Neural cell (in vitro differentiated cells): ENCODE measurements around the gene C11orf24. TPM values are rescaled to one million over a fixed set of nuclear protein-coding genes. Genes with fewer than 3 reads are reported as not detected.
"Not testable (repeated sequence)": the region's sequence is repeated elsewhere in the genome, so short reads cannot be mapped to it uniquely, and the experiment has no call there.

ENCODE experiments used
- H2AFZ ChIP-seq: fragments of 200-600, 300-800 bp; sonication (generic), shearing (Covaris generic); 2 replicates; pipeline ENCODE4 v1.6.0; 2014; ENCODE audit warnings: low read depth, mild to moderate bottlenecking, antibody characterized with exemption, low read length, moderate library complexity
- H3F3A ChIP-seq: fragments of 200-600 bp; shearing (Covaris generic); 2 replicates; pipeline ENCODE4 v1.6.1; 2016; ENCODE audit warnings: mild to moderate bottlenecking, moderate library complexity, mixed read lengths, antibody characterized with exemption, low read length; ENCODE audit not compliant: insufficient read depth, poor library complexity, severe bottlenecking
- H3K27ac ChIP-seq: fragments of 200-600, 300-800 bp; sonication (generic), shearing (Covaris generic); 2 replicates; pipeline ENCODE4 v1.5.1; 2014; ENCODE audit warnings: mild to moderate bottlenecking, low read length, moderate library complexity
- H3K27me3 ChIP-seq: fragments of 300-800, 200-600 bp; sonication (generic), shearing (Covaris generic); 2 replicates; pipeline ENCODE4 v1.6.0; 2014; ENCODE audit warnings: mild to moderate bottlenecking, low read depth, low read length, moderate library complexity; ENCODE audit not compliant: insufficient read depth
- H3K36me3 ChIP-seq: fragments of 300-800, 200-600 bp; sonication (generic), shearing (Covaris generic); 2 replicates; pipeline ENCODE4 v1.5.1; 2014; ENCODE audit warnings: mild to moderate bottlenecking, antibody characterized with exemption, low read length, moderate library complexity; ENCODE audit not compliant: insufficient read depth
- H3K4me2 ChIP-seq: fragments of 300-800, 200-600 bp; sonication (generic), shearing (Covaris generic); 2 replicates; pipeline ENCODE4 v1.6.0; 2014; ENCODE audit warnings: mild to moderate bottlenecking, low read length
- H3K4me3 ChIP-seq: fragments of 300-800, 200-600 bp; sonication (generic), shearing (Covaris generic); 2 replicates; pipeline ENCODE4 v1.5.1; 2014; ENCODE audit warnings: mild to moderate bottlenecking, low read length, moderate library complexity
- H3K79me2 ChIP-seq: fragments of 200-600 bp; shearing (Covaris generic); replicated peaks from 2 replicates; pipeline ENCODE4 v1.6.0; 2014; ENCODE audit warnings: mild to moderate bottlenecking, low read length, moderate library complexity; ENCODE audit not compliant: insufficient read depth
- H3K9ac ChIP-seq: fragments of 300-800, 200-600 bp; sonication (generic), shearing (Covaris generic); 2 replicates; pipeline ENCODE4 v1.6.1; 2016; ENCODE audit warnings: mild to moderate bottlenecking, low read length, mixed read lengths
- H3K9me2 ChIP-seq: fragments of 200-600 bp; shearing (Covaris generic); 2 replicates; pipeline ENCODE4 v1.6.1; 2016; ENCODE audit warnings: mild to moderate bottlenecking, low read length, mixed read lengths; ENCODE audit not compliant: insufficient read depth
- H3K9me3 ChIP-seq: fragments of 200-600, 300-800 bp; sonication (generic), shearing (Covaris generic); 2 replicates; pipeline ENCODE4 v1.6.1; 2016; ENCODE audit warnings: mild to moderate bottlenecking, mixed run types, low read length, moderate library complexity, mixed read lengths
- H4K20me1 ChIP-seq: fragments of 200-600 bp; shearing (Covaris generic); 2 replicates; pipeline ENCODE4 v1.6.1; 2016; ENCODE audit warnings: mild to moderate bottlenecking, mixed run types; ENCODE audit not compliant: insufficient read depth
- EP300 ChIP-seq: fragments of 450-650 bp; conservative IDR thresholded peaks from 2 replicates; pipeline ENCODE4 v1.6.1; 2014; ENCODE audit warnings: antibody characterized with exemption, mild to moderate bottlenecking, moderate library complexity; ENCODE audit not compliant: poor library complexity, severe bottlenecking
- EZH2 ChIP-seq: fragments of 200-600, 300-800 bp; shearing (Covaris generic), sonication (generic); IDR thresholded peaks from 2 replicates; pipeline ENCODE4 v1.6.1; 2014; ENCODE audit warnings: antibody characterized with exemption, low read length, borderline replicate concordance, mild to moderate bottlenecking; ENCODE audit not compliant: insufficient read depth, poor library complexity, severe bottlenecking
- MXI1 ChIP-seq: fragments of 450-650 bp; conservative IDR thresholded peaks from 2 replicates; pipeline ENCODE4 v1.6.1; 2014; ENCODE audit warnings: antibody characterized with exemption, mild to moderate bottlenecking; ENCODE audit not compliant: poor library complexity, severe bottlenecking
- POLR2AphosphoS5 ChIP-seq: IDR thresholded peaks from 2 replicates; pipeline ENCODE4 v1.6.1; 2012
- RAD21 ChIP-seq: fragments of 450-650 bp; conservative IDR thresholded peaks from 2 replicates; pipeline ENCODE4 v1.6.1; 2014; ENCODE audit warnings: antibody characterized with exemption, mild to moderate bottlenecking, moderate library complexity
- SMC3 ChIP-seq: fragments of 450-650 bp; conservative IDR thresholded peaks from 2 replicates; pipeline ENCODE4 v1.6.1; 2014; ENCODE audit warnings: antibody characterized with exemption, mild to moderate bottlenecking, moderate library complexity; ENCODE audit not compliant: poor library complexity
- TAF1 ChIP-seq: IDR thresholded peaks from 2 replicates; pipeline ENCODE4 v1.6.1; 2012; ENCODE audit warnings: low read depth
- polyA plus RNA-seq: library from polyadenylated mRNA; depleted of rRNA; stranded (reverse); fragments of >200 nt; gene quantifications from 2 replicates; pipeline ENCODE4 v1.2.3, GENCODE V29; 2014
- TF ChIP-seq, protein P1 (sequence below): IDR thresholded peaks from 2 replicates; pipeline ENCODE4 v1.6.1; 2012; ENCODE audit warnings: borderline replicate concordance
- TF ChIP-seq, protein P2 (sequence below): fragments of 450-650 bp; IDR thresholded peaks from 2 replicates; pipeline ENCODE4 v1.5.1; 2014; ENCODE audit warnings: antibody characterized with exemption, mild to moderate bottlenecking, moderate library complexity; ENCODE audit not compliant: poor library complexity, severe bottlenecking

C11orf24 gene
- polyA plus RNA-seq, 1 donor from 2014 or later = 9.6 TPM

DNA sequence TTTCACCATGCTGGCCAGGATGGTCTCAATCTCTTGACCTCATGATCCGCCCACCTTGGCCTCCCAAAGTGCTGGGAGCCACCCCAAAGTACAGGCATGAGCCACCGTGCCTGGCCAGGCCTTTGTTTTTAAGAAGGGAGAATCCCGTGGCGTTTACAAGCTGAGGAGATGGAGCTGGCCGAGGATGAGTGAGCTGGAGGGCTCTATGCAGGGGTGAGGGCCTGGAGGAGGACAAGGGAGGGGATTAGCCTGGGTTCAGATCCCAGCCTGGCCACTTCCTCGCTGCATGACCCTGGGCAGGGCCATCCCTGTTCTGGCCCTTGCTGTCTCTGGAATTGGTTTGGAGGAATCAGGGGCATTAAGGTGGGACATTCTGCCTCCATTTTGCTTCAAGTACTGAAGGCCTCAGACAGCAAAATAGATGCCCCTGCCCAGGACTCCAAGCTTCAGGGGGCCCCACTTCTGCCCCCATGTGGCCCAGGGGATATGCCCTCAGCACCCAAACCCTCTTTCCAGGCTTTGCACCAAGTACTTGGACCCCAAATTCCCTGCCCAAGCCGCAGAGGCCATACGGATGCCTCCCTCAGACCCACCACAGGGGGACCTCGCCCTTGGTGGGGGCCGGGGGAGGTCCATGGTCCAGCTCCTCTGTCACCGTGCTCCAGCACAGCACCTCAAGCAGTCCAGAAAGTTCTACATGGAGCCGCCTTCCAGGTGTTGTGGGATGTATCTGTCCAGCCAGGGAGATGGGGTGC, 28.5 kb upstream of the C11orf24 start:
- Histone ChIP-seq H3K79me2 (no peaks in the 10 kb centered on the region), H3K4me2 (no peak overlapping the region), H3K9me2 (no peaks in the 10 kb centered on the region), H3F3A (no peaks in the 10 kb centered on the region), H2AFZ (no peak overlapping the region), H3K27me3 (no peaks in the 10 kb centered on the region), H3K4me3 (no peak overlapping the region), H4K20me1 (no peaks in the 10 kb centered on the region), H3K9ac (no peak overlapping the region), H3K36me3 (no peaks in the 10 kb centered on the region), H3K27ac (no peak overlapping the region), H3K9me3 (peaks cover 3% of the 10 kb centered on the region)
- TF ChIP-seq, protein P1, sequence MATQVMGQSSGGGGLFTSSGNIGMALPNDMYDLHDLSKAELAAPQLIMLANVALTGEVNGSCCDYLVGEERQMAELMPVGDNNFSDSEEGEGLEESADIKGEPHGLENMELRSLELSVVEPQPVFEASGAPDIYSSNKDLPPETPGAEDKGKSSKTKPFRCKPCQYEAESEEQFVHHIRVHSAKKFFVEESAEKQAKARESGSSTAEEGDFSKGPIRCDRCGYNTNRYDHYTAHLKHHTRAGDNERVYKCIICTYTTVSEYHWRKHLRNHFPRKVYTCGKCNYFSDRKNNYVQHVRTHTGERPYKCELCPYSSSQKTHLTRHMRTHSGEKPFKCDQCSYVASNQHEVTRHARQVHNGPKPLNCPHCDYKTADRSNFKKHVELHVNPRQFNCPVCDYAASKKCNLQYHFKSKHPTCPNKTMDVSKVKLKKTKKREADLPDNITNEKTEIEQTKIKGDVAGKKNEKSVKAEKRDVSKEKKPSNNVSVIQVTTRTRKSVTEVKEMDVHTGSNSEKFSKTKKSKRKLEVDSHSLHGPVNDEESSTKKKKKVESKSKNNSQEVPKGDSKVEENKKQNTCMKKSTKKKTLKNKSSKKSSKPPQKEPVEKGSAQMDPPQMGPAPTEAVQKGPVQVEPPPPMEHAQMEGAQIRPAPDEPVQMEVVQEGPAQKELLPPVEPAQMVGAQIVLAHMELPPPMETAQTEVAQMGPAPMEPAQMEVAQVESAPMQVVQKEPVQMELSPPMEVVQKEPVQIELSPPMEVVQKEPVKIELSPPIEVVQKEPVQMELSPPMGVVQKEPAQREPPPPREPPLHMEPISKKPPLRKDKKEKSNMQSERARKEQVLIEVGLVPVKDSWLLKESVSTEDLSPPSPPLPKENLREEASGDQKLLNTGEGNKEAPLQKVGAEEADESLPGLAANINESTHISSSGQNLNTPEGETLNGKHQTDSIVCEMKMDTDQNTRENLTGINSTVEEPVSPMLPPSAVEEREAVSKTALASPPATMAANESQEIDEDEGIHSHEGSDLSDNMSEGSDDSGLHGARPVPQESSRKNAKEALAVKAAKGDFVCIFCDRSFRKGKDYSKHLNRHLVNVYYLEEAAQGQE = no peak
- TF ChIP-seq RAD21 = no peak
- TF ChIP-seq EZH2 = no peak
- TF ChIP-seq, protein P2, sequence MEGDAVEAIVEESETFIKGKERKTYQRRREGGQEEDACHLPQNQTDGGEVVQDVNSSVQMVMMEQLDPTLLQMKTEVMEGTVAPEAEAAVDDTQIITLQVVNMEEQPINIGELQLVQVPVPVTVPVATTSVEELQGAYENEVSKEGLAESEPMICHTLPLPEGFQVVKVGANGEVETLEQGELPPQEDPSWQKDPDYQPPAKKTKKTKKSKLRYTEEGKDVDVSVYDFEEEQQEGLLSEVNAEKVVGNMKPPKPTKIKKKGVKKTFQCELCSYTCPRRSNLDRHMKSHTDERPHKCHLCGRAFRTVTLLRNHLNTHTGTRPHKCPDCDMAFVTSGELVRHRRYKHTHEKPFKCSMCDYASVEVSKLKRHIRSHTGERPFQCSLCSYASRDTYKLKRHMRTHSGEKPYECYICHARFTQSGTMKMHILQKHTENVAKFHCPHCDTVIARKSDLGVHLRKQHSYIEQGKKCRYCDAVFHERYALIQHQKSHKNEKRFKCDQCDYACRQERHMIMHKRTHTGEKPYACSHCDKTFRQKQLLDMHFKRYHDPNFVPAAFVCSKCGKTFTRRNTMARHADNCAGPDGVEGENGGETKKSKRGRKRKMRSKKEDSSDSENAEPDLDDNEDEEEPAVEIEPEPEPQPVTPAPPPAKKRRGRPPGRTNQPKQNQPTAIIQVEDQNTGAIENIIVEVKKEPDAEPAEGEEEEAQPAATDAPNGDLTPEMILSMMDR = no peak
- TF ChIP-seq TAF1 = no peak
- no peak for TF ChIP-seq SMC3
- TF ChIP-seq POLR2AphosphoS5 = no peak
- TF ChIP-seq MXI1 = no peak
- no peak for TF ChIP-seq EP300

DNA sequence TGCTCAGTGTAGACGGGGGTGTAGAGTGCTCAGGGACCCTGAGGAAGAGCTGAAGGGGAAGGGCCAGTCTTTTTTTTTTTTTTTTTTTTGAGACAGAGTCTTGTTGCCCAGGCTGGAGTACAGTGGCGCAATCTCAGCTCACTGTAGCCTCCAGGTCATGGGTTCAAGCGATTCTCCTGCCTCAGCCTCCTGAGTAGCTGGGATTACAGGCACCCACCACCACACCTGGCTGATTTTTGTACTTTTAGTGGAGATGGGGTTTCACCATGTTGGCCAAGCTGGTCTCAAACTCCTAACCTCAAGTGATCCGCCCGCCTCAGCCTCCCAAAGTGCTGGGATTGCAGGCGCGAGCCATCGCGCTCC, 27.7 kb upstream of the C11orf24 start:
- H3K36me3 ChIP-seq, H3F3A ChIP-seq, H3K4me3 ChIP-seq, H3K9me3 ChIP-seq, H2AFZ ChIP-seq, H3K9me2 ChIP-seq, H4K20me1 ChIP-seq, H3K4me2 ChIP-seq, H3K9ac ChIP-seq, H3K27ac ChIP-seq, H3K27me3 ChIP-seq, H3K79me2 ChIP-seq: not testable (repeated sequence)
